Measurements from ENCODE around the gene AKAP13.

The AKAP13 gene

GRCh38 chr15:85785887-85786780 is 405.7 kb downstream of the AKAP13 start:
- TF ChIP-seq, protein P1, sequence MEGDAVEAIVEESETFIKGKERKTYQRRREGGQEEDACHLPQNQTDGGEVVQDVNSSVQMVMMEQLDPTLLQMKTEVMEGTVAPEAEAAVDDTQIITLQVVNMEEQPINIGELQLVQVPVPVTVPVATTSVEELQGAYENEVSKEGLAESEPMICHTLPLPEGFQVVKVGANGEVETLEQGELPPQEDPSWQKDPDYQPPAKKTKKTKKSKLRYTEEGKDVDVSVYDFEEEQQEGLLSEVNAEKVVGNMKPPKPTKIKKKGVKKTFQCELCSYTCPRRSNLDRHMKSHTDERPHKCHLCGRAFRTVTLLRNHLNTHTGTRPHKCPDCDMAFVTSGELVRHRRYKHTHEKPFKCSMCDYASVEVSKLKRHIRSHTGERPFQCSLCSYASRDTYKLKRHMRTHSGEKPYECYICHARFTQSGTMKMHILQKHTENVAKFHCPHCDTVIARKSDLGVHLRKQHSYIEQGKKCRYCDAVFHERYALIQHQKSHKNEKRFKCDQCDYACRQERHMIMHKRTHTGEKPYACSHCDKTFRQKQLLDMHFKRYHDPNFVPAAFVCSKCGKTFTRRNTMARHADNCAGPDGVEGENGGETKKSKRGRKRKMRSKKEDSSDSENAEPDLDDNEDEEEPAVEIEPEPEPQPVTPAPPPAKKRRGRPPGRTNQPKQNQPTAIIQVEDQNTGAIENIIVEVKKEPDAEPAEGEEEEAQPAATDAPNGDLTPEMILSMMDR (IDR thresholded peaks at IDR 0.05): no peak

- TF ChIP-seq, protein P1 (IDR thresholded peaks at IDR 0.05): no peak
Observed at GRCh38 chr15:85786781-85787114, 406.3 kb downstream of the AKAP13 start.

DNA sequence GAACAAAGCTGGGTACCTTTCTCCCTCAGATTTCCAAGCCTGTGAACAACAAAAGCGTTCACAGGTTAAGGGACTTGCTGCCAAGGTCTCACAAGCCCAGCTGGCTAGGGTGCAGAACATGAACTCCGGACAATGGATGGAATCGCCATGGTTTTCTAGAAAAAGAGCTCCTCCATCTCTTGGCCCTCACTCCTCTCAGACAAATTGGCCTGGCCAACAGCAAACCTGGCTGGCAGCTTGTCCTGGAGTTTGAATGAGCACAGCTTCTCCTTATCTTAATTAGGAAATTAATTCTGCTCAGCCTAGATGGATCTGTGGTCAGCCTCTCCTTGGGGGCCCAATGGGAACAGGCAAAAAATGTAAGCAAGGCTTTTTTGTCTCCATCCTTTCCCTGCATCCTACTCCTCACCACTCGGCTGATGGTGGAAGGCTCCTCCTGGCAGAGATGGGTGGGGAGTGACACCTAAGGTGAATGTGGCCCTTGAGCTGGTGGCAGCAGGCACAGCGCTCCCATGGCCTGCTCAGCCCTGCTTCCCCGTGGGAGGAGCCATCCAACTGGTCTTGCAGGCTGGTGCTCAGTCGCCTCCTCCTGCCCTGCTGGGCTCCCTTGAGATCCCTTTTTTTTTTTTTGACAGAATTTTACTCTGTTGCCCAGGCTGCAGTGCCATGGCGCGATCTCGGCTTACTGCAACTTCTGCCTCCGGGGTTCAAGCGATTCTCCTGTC is 408.5 kb downstream of the AKAP13 start:
- TF ChIP-seq, protein P1 (IDR thresholded peaks at IDR 0.05): no peak; the same call in 1 of the 2 replicates

GRCh38 chr15:85789496-85789875 is 409.1 kb downstream of the AKAP13 start:
- TF ChIP-seq, protein P1 (IDR thresholded peaks at IDR 0.05): no peak

GRCh38 chr15:85792102-85792731 is 411.8 kb downstream of the AKAP13 start:
- TF ChIP-seq, protein P1 (IDR thresholded peaks at IDR 0.05): no peak

- TF ChIP-seq, protein P1 (IDR thresholded peaks at IDR 0.05): no peak
Observed at GRCh38 chr15:85792912-85793590, 412.6 kb downstream of the AKAP13 start.
